ENCODE data around the gene ZMYND10. TPM values are rescaled to one million over a fixed set of nuclear protein-coding genes. Genes with fewer than 3 reads are reported as not detected.

The ZMYND10 gene
- total RNA-seq, 1 donor from 2014 or later: 0.86 TPM

- TF ChIP-seq CTCF (IDR thresholded peaks at IDR 0.05; ENCODE audit: unreplicated experiment): no peak
- no peaks in the 10 kb centered on the region for H3K27me3 Mint-ChIP-seq
- no peak for DNase-seq (ENCODE audit: low spot score, unreplicated experiment)
- H3K27ac Mint-ChIP-seq: no peak overlapping the region
- no peaks in the 10 kb centered on the region for H3K9me3 Mint-ChIP-seq (ENCODE audit: low read depth)
- H3K4me1 Mint-ChIP-seq (ENCODE audit: low read depth): peaks cover 17% of the 10 kb centered on the region
- H3K4me3 Mint-ChIP-seq (ENCODE audit: low read depth): no peak overlapping the region
- peaks cover 2% of the 10 kb centered on the region for H3K36me3 Mint-ChIP-seq (ENCODE audit: insufficient read depth)
These were observed 14.1 kb downstream of the ZMYND10 start for GRCh38 chr3:50331364-50331907.

DNA sequence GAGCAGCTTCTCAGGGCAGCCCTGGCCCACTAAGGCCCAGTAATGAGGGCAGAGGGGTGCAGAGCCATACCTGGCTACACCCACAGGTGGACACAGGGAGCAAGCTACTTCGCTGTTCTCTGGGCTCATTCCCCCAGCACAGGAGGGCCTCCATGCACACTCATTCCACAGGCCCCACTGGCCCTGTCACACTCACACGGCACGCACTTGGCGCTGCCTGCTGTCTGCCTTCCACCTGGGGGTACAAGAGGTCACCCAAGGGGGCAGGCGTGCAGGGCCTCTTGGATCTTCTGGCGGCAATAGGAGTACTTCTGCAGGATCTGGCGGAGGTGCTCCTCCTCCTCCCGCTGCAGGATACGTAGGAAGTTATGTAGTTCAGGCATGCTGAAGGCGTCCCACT is 15.2 kb downstream of the ZMYND10 start:
- Mint-ChIP-seq H3K9me3 (ENCODE audit: low read depth) (no peaks in the 10 kb centered on the region), H3K27me3 (no peaks in the 10 kb centered on the region), H3K27ac (no peak overlapping the region), H3K36me3 (ENCODE audit: insufficient read depth) (peaks cover 4% of the 10 kb centered on the region), H3K4me1 (ENCODE audit: low read depth) (peaks cover 10% of the 10 kb centered on the region), H3K4me3 (ENCODE audit: low read depth) (no peak overlapping the region)
- DNase-seq (ENCODE audit: low spot score, unreplicated experiment): no peak
- no peak for TF ChIP-seq CTCF (IDR thresholded peaks at IDR 0.05; ENCODE audit: unreplicated experiment)

- Mint-ChIP-seq H3K27ac (peak within 1 kb of the TSS; percentile 96), H3K9me3 (ENCODE audit: low read depth) (no peaks in the 10 kb centered on the region), H3K4me1 (ENCODE audit: low read depth) (peaks cover 16% of the 10 kb centered on the region)
These were observed 17.4 kb downstream of the ZMYND10 start, which contains the start of gene TUSC2 for GRCh38 chr3:50327943-50328691. TSS of gene TUSC2 (minus strand) at chr3:50328223. CDS start at chr3:50328099, 124 bp downstream.

DNA sequence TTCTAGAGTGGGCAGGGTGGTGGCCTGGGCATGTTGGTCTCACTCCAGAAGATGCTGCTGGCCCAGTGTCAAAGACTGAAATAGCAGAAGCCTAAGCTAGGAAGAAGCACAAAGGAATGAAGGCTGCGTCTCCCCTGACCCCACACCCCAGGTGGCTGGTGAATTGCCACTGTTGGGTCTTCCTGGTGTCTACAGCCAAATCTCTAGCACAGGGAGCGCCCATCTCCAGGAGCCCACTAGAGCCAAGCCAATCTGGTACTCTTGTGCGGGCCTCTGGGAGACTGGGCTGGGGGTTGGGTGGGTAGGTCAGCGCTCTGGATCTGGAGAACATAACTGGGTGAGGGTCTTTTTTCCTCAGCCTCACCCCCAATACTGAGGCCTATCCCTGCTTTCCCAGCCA is 18.4 kb downstream of the ZMYND10 start:
- Mint-ChIP-seq H3K4me3 (ENCODE audit: low read depth) (peak overlapping the region; percentile 85), H3K27me3 (no peaks in the 10 kb centered on the region), H3K4me1 (ENCODE audit: low read depth) (peaks cover 16% of the 10 kb centered on the region), H3K9me3 (ENCODE audit: low read depth) (no peaks in the 10 kb centered on the region), H3K36me3 (ENCODE audit: insufficient read depth) (peaks cover 7% of the 10 kb centered on the region), H3K27ac (peak overlapping the region; percentile 78)
- TF ChIP-seq CTCF (IDR thresholded peaks at IDR 0.05; ENCODE audit: unreplicated experiment): no peak
- DNase-seq (ENCODE audit: low spot score, unreplicated experiment): no peak

More at GRCh38 chr3:50327943-50328691, 17.4 kb downstream of the ZMYND10 start, which contains the start of gene TUSC2:
- Mint-ChIP-seq H3K27me3 (no peaks in the 10 kb centered on the region), H3K4me3 (ENCODE audit: low read depth) (peak within 1 kb of the TSS; percentile 85), H3K36me3 (ENCODE audit: insufficient read depth) (peaks cover 7% of the 10 kb centered on the region)
- no peak for TF ChIP-seq CTCF (IDR thresholded peaks at IDR 0.05; ENCODE audit: unreplicated experiment)
- peak; percentile 91 for DNase-seq (ENCODE audit: low spot score, unreplicated experiment)

DNA sequence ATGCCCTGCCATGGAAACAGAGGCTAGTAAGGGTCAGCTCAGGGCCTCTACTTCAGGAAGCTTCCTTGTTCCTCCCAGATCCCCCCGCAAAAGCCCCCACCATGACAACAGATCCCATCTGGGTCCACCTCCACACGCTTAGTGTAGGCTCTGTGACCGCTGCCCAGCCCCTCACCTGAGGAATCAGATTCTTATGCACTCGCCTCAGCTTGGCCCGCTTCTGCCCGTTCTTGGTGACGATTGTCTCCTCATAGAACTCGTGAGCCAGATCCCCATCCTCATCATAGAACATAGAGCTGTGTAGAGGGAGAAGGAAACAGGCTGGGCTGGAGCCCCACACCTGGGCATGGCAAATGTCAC is 19.4 kb downstream of the ZMYND10 start:
- Mint-ChIP-seq H3K4me1 (ENCODE audit: low read depth) (peaks cover 16% of the 10 kb centered on the region), H3K36me3 (ENCODE audit: insufficient read depth) (peaks cover 7% of the 10 kb centered on the region), H3K4me3 (ENCODE audit: low read depth) (peak overlapping the region; percentile 85), H3K27ac (no peak overlapping the region), H3K9me3 (ENCODE audit: low read depth) (no peaks in the 10 kb centered on the region), H3K27me3 (no peaks in the 10 kb centered on the region)
- DNase-seq (ENCODE audit: low spot score, unreplicated experiment): no peak
- no peak for TF ChIP-seq CTCF (IDR thresholded peaks at IDR 0.05; ENCODE audit: unreplicated experiment)
